ENCODE results near the gene PTPN11. TPM values are rescaled to one million over a fixed set of nuclear protein-coding genes. Genes with fewer than 3 reads are reported as not detected.

The PTPN11 gene
- total and polyA plus RNA-seq, 9 donors = 22.1 to 94.6 (median 62.7) TPM

DNA sequence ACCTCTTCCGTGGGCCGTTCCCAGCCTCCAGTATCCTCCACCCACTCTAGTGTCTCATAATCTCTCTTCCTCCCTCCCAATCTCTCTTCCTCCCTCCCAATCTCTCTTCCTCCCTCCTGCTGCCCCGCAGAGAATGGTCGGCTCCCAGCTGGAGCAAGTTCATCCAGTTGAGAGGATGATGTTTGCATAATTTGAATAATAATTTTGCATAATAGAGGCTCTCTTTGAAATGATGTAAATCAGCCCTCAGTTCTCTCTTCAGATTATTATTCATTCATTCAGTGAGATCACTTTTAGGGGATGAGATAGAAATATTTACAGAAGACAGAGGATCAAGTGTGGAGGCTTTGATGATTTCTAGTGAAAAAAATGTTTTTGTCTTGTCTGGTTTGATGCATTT, 125.0 kb downstream of the PTPN11 start:
- no peak for DNase-seq
- H3K36me3 ChIP-seq = no peaks in the 10 kb centered on the region
- H3K4me1 ChIP-seq (ENCODE audit: insufficient read depth) = no peaks in the 10 kb centered on the region
- H3K9me3 ChIP-seq = no peaks in the 10 kb centered on the region
- no peaks in the 10 kb centered on the region for H3K27me3 ChIP-seq
- H3K4me3 ChIP-seq = no peak overlapping the region
- no peak overlapping the region for H3K27ac ChIP-seq
- 26 to 40% (median 27%) methylated on average over 4 of the region's 4 CpGs for WGBS, 3 donors
- intact Hi-C loops (cut with DNase I) = no loop called here
- TF ChIP-seq CTCF (IDR thresholded peaks at IDR 0.05) = no peak
- no peak for TF ChIP-seq EP300 (IDR thresholded peaks at IDR 0.05)
- TF ChIP-seq POLR2A (IDR thresholded peaks at IDR 0.05) = no peak

DNA sequence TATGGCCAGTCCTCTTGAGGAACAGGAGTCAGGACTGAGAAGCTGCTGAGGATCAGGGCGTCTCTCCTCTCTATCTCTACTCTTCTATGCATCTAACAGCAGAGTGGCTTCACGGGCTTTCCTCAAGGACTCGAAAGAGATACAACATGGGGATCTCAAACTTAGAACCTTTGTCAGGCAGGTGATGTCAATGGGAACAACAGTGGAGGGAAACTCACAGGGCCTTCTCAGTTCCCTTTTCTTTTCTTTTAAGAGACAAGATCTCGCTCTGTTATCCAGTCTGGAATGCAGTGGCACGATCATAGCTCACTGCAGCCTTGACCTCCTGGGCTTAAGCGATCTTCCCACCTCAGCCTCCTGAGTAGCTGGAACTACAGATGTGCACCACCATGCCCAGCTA, 127.6 kb downstream of the PTPN11 start:
- intact Hi-C loops (cut with DNase I) = no loop called here
- WGBS, 3 donors = 58 to 74% (median 59%) methylated on average over 6 of the region's 6 CpGs
- no peaks in the 10 kb centered on the region for H3K27me3 ChIP-seq

GRCh38 chr12:112546996-112547395, 128.2 kb downstream of the PTPN11 start:
- intact Hi-C loops (cut with DNase I) = no loop called here
- Histone ChIP-seq H3K4me1 (ENCODE audit: insufficient read depth) (no peaks in the 10 kb centered on the region), H3K9me3 (no peaks in the 10 kb centered on the region), H3K4me3 (no peak overlapping the region), H3K27ac (no peak overlapping the region), H3K27me3 (no peaks in the 10 kb centered on the region), H3K36me3 (no peaks in the 10 kb centered on the region)
- DNase-seq = no peak
- no peak for TF ChIP-seq POLR2A (IDR thresholded peaks at IDR 0.05)
- no peak for TF ChIP-seq EP300 (IDR thresholded peaks at IDR 0.05)
- TF ChIP-seq CTCF (IDR thresholded peaks at IDR 0.05) = no peak
- 47 to 51% (median 48%) methylated on average over 2 of the region's 2 CpGs for WGBS, 3 donors

More for the DNA sequence above, 127.6 kb downstream of the PTPN11 start:
- DNase-seq = no peak
- no peak overlapping the region for H3K27ac ChIP-seq
- TF ChIP-seq CTCF (IDR thresholded peaks at IDR 0.05) (no peak), POLR2A (IDR thresholded peaks at IDR 0.05) (no peak), EP300 (IDR thresholded peaks at IDR 0.05) (no peak)
- no peaks in the 10 kb centered on the region for H3K36me3 ChIP-seq
- no peaks in the 10 kb centered on the region for H3K9me3 ChIP-seq
- no peaks in the 10 kb centered on the region for H3K4me1 ChIP-seq (ENCODE audit: insufficient read depth)
- no peak overlapping the region for H3K4me3 ChIP-seq

- no peak for DNase-seq
- Histone ChIP-seq H3K4me1 (ENCODE audit: insufficient read depth) (no peaks in the 10 kb centered on the region), H3K36me3 (no peaks in the 10 kb centered on the region), H3K4me3 (no peak overlapping the region), H3K9me3 (no peaks in the 10 kb centered on the region), H3K27me3 (no peaks in the 10 kb centered on the region), H3K27ac (no peak overlapping the region)
- TF ChIP-seq CTCF (IDR thresholded peaks at IDR 0.05) (no peak), POLR2A (IDR thresholded peaks at IDR 0.05) (no peak), EP300 (IDR thresholded peaks at IDR 0.05) (no peak)
- 75 to 80% (median 76%) methylated on average over 5 of the region's 5 CpGs for WGBS, 3 donors
- intact Hi-C loops (cut with DNase I) = no loop called here
Measured at GRCh38 chr12:112549031-112549430, 130.3 kb downstream of the PTPN11 start.

GRCh38 chr12:112551681-112552080, 132.9 kb downstream of the PTPN11 start:
- no peaks in the 10 kb centered on the region for H3K27me3 ChIP-seq
- intact Hi-C loops (cut with DNase I) = no loop called here
- H3K9me3 ChIP-seq = no peaks in the 10 kb centered on the region
- no peaks in the 10 kb centered on the region for H3K36me3 ChIP-seq
- no peak overlapping the region for H3K4me3 ChIP-seq
- TF ChIP-seq POLR2A (IDR thresholded peaks at IDR 0.05) (no peak), CTCF (IDR thresholded peaks at IDR 0.05) (no peak), EP300 (IDR thresholded peaks at IDR 0.05) (no peak)
- H3K27ac ChIP-seq = no peak overlapping the region
- WGBS, 3 donors = 50 to 55% (median 53%) methylated on average over 5 of the region's 5 CpGs
- no peak for DNase-seq
- no peaks in the 10 kb centered on the region for H3K4me1 ChIP-seq (ENCODE audit: insufficient read depth)
